Skin of body (tissue), 2 donors: ENCODE data around the gene EXOSC10. TPM values are rescaled to one million over a fixed set of nuclear protein-coding genes. Genes with fewer than 3 reads are reported as not detected.
"Not testable (repeated sequence)": the region's sequence is repeated elsewhere in the genome, so short reads cannot be mapped to it uniquely, and the experiment has no call there.

Experiments
- DNase-seq: peaks from one replicate; lab custom pipeline; 2025; lab: John Stamatoyannopoulos, UW
- total RNA-seq: library from RNA; depleted of rRNA; stranded (reverse); fragments of >200 nt; gene quantifications from one replicate; pipeline ENCODE4 v1.2.3, GENCODE V29; 2014

Gene EXOSC10
- total RNA-seq, 1 donor from 2014 or later = 53.1 TPM

- no peak for DNase-seq
Observed at GRCh38 chr1:11061652-11062365, 37.9 kb downstream of the EXOSC10 start.

- DNase-seq = peak; percentile 90
Observed at GRCh38 chr1:11059968-11060830, 39.5 kb downstream of the EXOSC10 start, which contains the start of gene SRM. Gene SRM, minus strand, starts transcription at chr1:11060018. Its CDS starts 75 bp downstream, at chr1:11059943.

- no peak for DNase-seq
Observed at GRCh38 chr1:11059155-11059967, 40.3 kb downstream of the EXOSC10 start.

GRCh38 chr1:11058595-11059154, 41.0 kb downstream of the EXOSC10 start:
- DNase-seq = no peak

- DNase-seq = no peak
Observed at GRCh38 chr1:11058026-11058425, 41.6 kb downstream of the EXOSC10 start.

GRCh38 chr1:11057477-11057876, 42.2 kb downstream of the EXOSC10 start:
- no peak for DNase-seq

- no peak for DNase-seq
Observed at GRCh38 chr1:11056504-11056903, 43.2 kb downstream of the EXOSC10 start.

- no peak for DNase-seq
Observed at GRCh38 chr1:11055676-11056075, 44.0 kb downstream of the EXOSC10 start.

GRCh38 chr1:11054666-11055065, 45.0 kb downstream of the EXOSC10 start:
- no peak for DNase-seq

- DNase-seq = no peak
Observed at GRCh38 chr1:11054181-11054580, 45.5 kb downstream of the EXOSC10 start.

GRCh38 chr1:11053758-11054137, 45.9 kb downstream of the EXOSC10 start:
- DNase-seq = no peak

- DNase-seq = no peak
Observed at GRCh38 chr1:11052839-11053757, 46.6 kb downstream of the EXOSC10 start.

GRCh38 chr1:11051781-11052511, 47.7 kb downstream of the EXOSC10 start:
- DNase-seq = no peak

GRCh38 chr1:11051121-11051520, 48.5 kb downstream of the EXOSC10 start:
- DNase-seq = not testable (repeated sequence)

GRCh38 chr1:11046625-11047365, 52.9 kb downstream of the EXOSC10 start, which contains the start of gene MASP2:
Gene MASP2, minus strand, starts transcription at chr1:11047239. Its CDS starts 32 bp downstream, at chr1:11047207.
- DNase-seq = no peak

GRCh38 chr1:11046270-11046566, 53.5 kb downstream of the EXOSC10 start:
- no peak for DNase-seq

GRCh38 chr1:11045428-11046269, 54.0 kb downstream of the EXOSC10 start:
- DNase-seq = no peak

- no peak for DNase-seq
Observed at GRCh38 chr1:11044849-11045427, 54.7 kb downstream of the EXOSC10 start.
